K562 (cell line): ENCODE data around the gene SLC24A4. TPM values are rescaled to one million over a fixed set of nuclear protein-coding genes. Genes with fewer than 3 reads are reported as not detected.

ENCODE experiments used
- ATAC-seq: fragments of 200-7000 bp; cut with Tn5 transposase; 3 replicates; pipeline ENCODE4 v1.9.1; 2020; ENCODE audit warnings: moderate library complexity
- BruUV-seq: library from RNA; stranded (reverse); fragments of 400-500 nt; replicated peaks from 2 replicates; lab custom pipeline; 2021; lab: Mats Ljungman, UMichigan
- CTCF ChIA-PET: fragments of 300-600 bp; formaldehyde crosslinking; extraction: SDS; loops from one replicate; lab custom pipeline; 2021; ENCODE audit warnings: low intra/inter-chr PET ratio; lab: Yijun Ruan, JAX
- POLR2A ChIA-PET: fragments of 300-600, 350-650 bp; sonication (Branson Sonifier 250); formaldehyde crosslinking; extraction: SDS; loops from one replicate; lab custom pipeline; 2021; ENCODE audit warnings: antibody characterized with exemption, inconsistent platforms; lab: Yijun Ruan, JAX
- DNase-seq, 4 experiments: peaks; one replicate each; pipeline versions ENCODE4 v3.0.0 to v3.0.0-alpha.2; 2011 to 2018; ENCODE audit warnings: low spot score in 3 of 4, mixed read lengths in 3 of 4; ENCODE audit errors: extremely low read depth in 1 of 4
- FAIRE-seq: peaks from 2 replicates; lab custom pipeline; 2011; peaks lifted over from hg19 to GRCh38; lab: Jason Lieb, UNC
- H2AFZ ChIP-seq: 2 replicates; pipeline ENCODE4 v1.6.0; 2011; ENCODE audit warnings: low read depth, low read length, control low read depth, inconsistent platforms
- H3K27ac ChIP-seq: fragments of 200-600 bp; 3 replicates; pipeline ENCODE4 v1.8.0; 2011; ENCODE audit warnings: low read depth, mild to moderate bottlenecking, control low read depth, inconsistent platforms, low read length, moderate library complexity, mixed read lengths; ENCODE audit errors: extremely low read depth
- H3K27me3 ChIP-seq, 2 experiments: fragments of 300-600 bp in 1 of 2; 2 replicates in 1 of 2; 3 replicates in 1 of 2; pipeline versions ENCODE4 v1.6.0 to v1.8.0; 2011; ENCODE audit warnings: inconsistent platforms in 2 of 2, low read length in 2 of 2, mild to moderate bottlenecking in 1 of 2, mixed read lengths in 1 of 2, moderate library complexity in 1 of 2; ENCODE audit not compliant: control insufficient read depth in 2 of 2, insufficient read depth in 2 of 2
- H3K36me3 ChIP-seq: fragments of 300-600 bp; 3 replicates; pipeline ENCODE4 v1.8.0; 2011; ENCODE audit warnings: mild to moderate bottlenecking, low read length, inconsistent platforms; ENCODE audit not compliant: control insufficient read depth, insufficient read depth
- H3K4me1 ChIP-seq, 2 experiments: fragments of 200-600 bp in 1 of 2; replicated peaks in 1 of 2; 2 replicates in 1 of 2; 3 replicates in 1 of 2; pipeline versions ENCODE4 v1.5.1 to v1.8.0; 2011; ENCODE audit warnings: inconsistent platforms in 2 of 2, low read length in 2 of 2, mild to moderate bottlenecking in 1 of 2, mixed read lengths in 1 of 2, moderate library complexity in 1 of 2; ENCODE audit not compliant: control insufficient read depth in 2 of 2, insufficient read depth in 2 of 2
- H3K4me2 ChIP-seq: 2 replicates; pipeline ENCODE4 v1.6.1; 2011; ENCODE audit warnings: low read length, control low read depth, inconsistent platforms, mixed read lengths; ENCODE audit not compliant: insufficient read depth
- H3K4me3 ChIP-seq: fragments of 200-600 bp; sonication (generic), shearing (Covaris generic); 2 replicates; pipeline ENCODE4 v1.5.1; 2016; ENCODE audit warnings: control low read depth, inconsistent platforms
- H3K79me2 ChIP-seq: fragments of 200-600 bp; 3 replicates; pipeline ENCODE4 v1.8.0; 2011; ENCODE audit warnings: low read length, inconsistent platforms; ENCODE audit not compliant: control insufficient read depth, insufficient read depth
- H3K9ac ChIP-seq, 2 experiments: 2 replicates each; pipeline versions ENCODE4 v1.6.0 to v1.6.1; 2011; ENCODE audit warnings: low read depth in 2 of 2, low read length in 2 of 2, control low read depth in 1 of 2, inconsistent platforms in 1 of 2, mild to moderate bottlenecking in 1 of 2, mixed read lengths in 1 of 2; ENCODE audit not compliant: insufficient read depth in 1 of 2
- H3K9me1 ChIP-seq: one replicate; pipeline ENCODE4 v1.6.0; 2011; ENCODE audit warnings: inconsistent platforms, mild to moderate bottlenecking, low read length, moderate library complexity; ENCODE audit not compliant: control insufficient read depth, insufficient read depth
- H3K9me3 ChIP-seq: replicated peaks from 2 replicates; pipeline ENCODE4 v1.5.1; 2011; ENCODE audit warnings: low read depth, low read length, inconsistent platforms; ENCODE audit not compliant: control insufficient read depth, insufficient read depth
- H4K20me1 ChIP-seq: replicated peaks from 2 replicates; pipeline ENCODE4 v1.6.1; 2011; ENCODE audit warnings: low read length, inconsistent platforms, mixed read lengths; ENCODE audit not compliant: control insufficient read depth, insufficient read depth
- BDP1 ChIP-seq: IDR thresholded peaks from 3 replicates; pipeline ENCODE4 v1.6.1; 2011; ENCODE audit not compliant: insufficient read length, insufficient read depth
- CHD4 ChIP-seq: fragments of 200-600 bp; sonication (generic); IDR thresholded peaks from 3 replicates; pipeline ENCODE4 v1.6.1; 2012; ENCODE audit warnings: low read depth, mild to moderate bottlenecking, mixed read lengths, low read length, inconsistent platforms; ENCODE audit not compliant: insufficient read depth, insufficient replicate concordance, poor library complexity, severe bottlenecking
- CTCF ChIP-seq, 3 experiments: IDR thresholded peaks in 2 of 3; conservative IDR thresholded peaks in 1 of 3; 2 replicates each; pipeline ENCODE4 v1.5.1; 2011 to 2012; ENCODE audit warnings: low read length in 3 of 3, mild to moderate bottlenecking in 3 of 3, control low read depth in 2 of 3, improper control_type of control experiment in 1 of 3, inconsistent platforms in 1 of 3, low read depth in 1 of 3, mixed read lengths in 1 of 3, moderate library complexity in 1 of 3; ENCODE audit not compliant: insufficient read depth in 2 of 3
- HEY1 ChIP-seq: fragments of 250-450 bp; sonication (Bioruptor Pico); IDR thresholded peaks from 2 replicates; pipeline ENCODE4 v1.5.0; 2020; ENCODE audit warnings: mild to moderate bottlenecking, moderate library complexity, borderline replicate concordance
- MTA3 ChIP-seq: fragments of 450-650 bp; formaldehyde crosslinking; IDR thresholded peaks from 2 replicates; pipeline ENCODE4 v1.6.1; 2017; ENCODE audit warnings: mild to moderate bottlenecking, borderline replicate concordance
- NBN ChIP-seq: fragments of 450-650 bp; IDR thresholded peaks from 2 replicates; pipeline ENCODE4 v1.6.1; 2016; ENCODE audit warnings: low read depth, mild to moderate bottlenecking
- PURB ChIP-seq: sonication (generic); formaldehyde crosslinking; IDR thresholded peaks from 2 replicates; pipeline ENCODE4 v1.9.0; 2021; ENCODE audit warnings: low read depth, mild to moderate bottlenecking, missing genetic modification reagents
- SREBF1 ChIP-seq: fragments of 150-350 bp; IDR thresholded peaks from 2 replicates; pipeline ENCODE4 v1.6.1; 2014; ENCODE audit warnings: antibody characterized with exemption, low read depth, low read length, borderline replicate concordance
- WGBS: fragments of 100-300 bp; shearing (Covaris generic); methylation state at CpG from one replicate; pipeline ENCODE4 v1.1.6; 2016; ENCODE audit warnings: low coverage, mixed read lengths; ENCODE audit not compliant: insufficient coverage; ENCODE audit errors: missing lambda C conversion rate; 5-methylcytosine and 5-hydroxymethylcytosine counted together
- in situ Hi-C: fragments of 300-500 bp; cut with MboI; formaldehyde crosslinking; loops from 4 replicates; pipeline ENCODE4 v1.15.0; 2018; ENCODE audit warnings: inconsistent platforms, mixed read lengths
- intact Hi-C: fragments of 100-400 bp; cut with micrococcal nuclease; formaldehyde crosslinking; loops from 2 replicates; pipeline ENCODE4 v1.14.2; 2022
- polyA plus RNA-seq, 8 experiments: library from polyadenylated mRNA; depleted of rRNA in 4 of 8; stranded (reverse) in 5 of 8; unstranded in 3 of 8; fragments of >200 nt; fragmentation: Nextera tagmentation in 2 of 8; fragmentation: Illumina TruSeq in 1 of 8; extraction: Ambion mirVana in 2 of 8; extraction: Trizol in 1 of 8; gene quantifications; 2 replicates each; pipeline versions ENCODE4 v1.2.1 to v1.2.3, GENCODE V29; 2011 to 2014; ENCODE audit warnings: inconsistent platforms in 1 of 8, missing spikeins in 1 of 8
- total RNA-seq, 7 experiments: library from RNA; depleted of rRNA in 6 of 7; stranded (reverse); fragments of >200 nt in 6 of 7; fragmentation: Illumina TruSeq in 2 of 7; extraction: Trizol in 2 of 7; gene quantifications; 2 replicates each; pipeline versions ENCODE4 v1.2.1 to v1.2.3, GENCODE V29; 2011 to 2021; ENCODE audit warnings: low replicate concordance in 1 of 7

The SLC24A4 gene
- total and polyA plus RNA-seq, 9 of the 15 experiments (the other 6 are each of a cell fraction or from before 2014, with no cell fraction given) = not detected

- no peak for TF ChIP-seq HEY1
- no peak for TF ChIP-seq MTA3
- no peak for TF ChIP-seq CHD4
- no peak for TF ChIP-seq PURB (CRISPR knock-in tag)
Measured at GRCh38 chr14:92466059-92466458, 143.1 kb downstream of the SLC24A4 start (continued).

GRCh38 chr14:92469515-92469914, 146.6 kb downstream of the SLC24A4 start:
- no peak overlapping the region for H3K27ac ChIP-seq
- in situ Hi-C loops = no loop called here
- no TSS peak for BruUV-seq
- no peak for TF ChIP-seq CTCF (IDR thresholded peaks at IDR 0.05 in 2 of 3, conservative IDR thresholded peaks at IDR 0.05 in 1 of 3; ENCODE audit: insufficient read depth in 2 of 3, low read depth in 1 of 3, low read length in 3 of 3)
- no peak for TF ChIP-seq NBN
- TF ChIP-seq BDP1 = no peak
- TF ChIP-seq SREBF1 = no peak
- TF ChIP-seq, all 486 proteins: peak for 0
- ATAC-seq (no peak), FAIRE-seq (no peak), DNase-seq (no peak)
- Histone ChIP-seq H3K79me2 (no peaks in the 10 kb centered on the region), H3K4me3 (no peak overlapping the region), H3K27me3 (no peaks in the 10 kb centered on the region; a peak in 1 of 5 replicates), H3K4me2 (no peak overlapping the region), H3K9me1 (no peaks in the 10 kb centered on the region), H2AFZ (no peak overlapping the region), H3K9me3 (no peaks in the 10 kb centered on the region), H3K36me3 (no peaks in the 10 kb centered on the region), H3K9ac (no peak overlapping the region), H4K20me1 (no peaks in the 10 kb centered on the region), H3K4me1 (no peaks in the 10 kb centered on the region)
- WGBS = 0% methylated on average over 2 of the region's 2 CpGs
- POLR2A ChIA-PET = no interaction called here
- intact Hi-C loops = no loop called here
- CTCF ChIA-PET = no interaction called here
